Vagina (tissue), 2 donors: ENCODE measurements around the gene JMJD7. TPM values are rescaled to one million over a fixed set of nuclear protein-coding genes. Genes with fewer than 3 reads are reported as not detected.

ENCODE experiments used
- DNase-seq, 2 donors: peaks; one replicate each; pipeline ENCODE4 v3.0.0-alpha.2; 2017; ENCODE audit errors: extremely low spot score in 2 of 2
- H3K27ac ChIP-seq: fragments of 200-600 bp; sonication (generic); one replicate; pipeline ENCODE4 v1.5.1; 2019
- H3K27me3 ChIP-seq: fragments of 200-600 bp; sonication (generic); one replicate; pipeline ENCODE4 v1.5.1; 2019
- H3K36me3 ChIP-seq, 2 donors: fragments of 200-600 bp; sonication (generic); one replicate each; pipeline ENCODE4 v1.5.1; 2017 to 2019
- H3K4me1 ChIP-seq: fragments of 200-600 bp; sonication (generic); one replicate; pipeline ENCODE4 v1.5.1; 2019
- H3K4me3 ChIP-seq, 2 donors: fragments of 200-600 bp; sonication (generic); 1 replicate in 1 of 2; 2 replicates in 1 of 2; pipeline ENCODE4 v1.5.1; 2016 to 2019
- H3K9me3 ChIP-seq: fragments of 200-600 bp; sonication (generic); one replicate; pipeline ENCODE4 v1.5.1; 2019
- CTCF ChIP-seq, 3 experiments: fragments of 450-650 bp in 2 of 3; fragments of 200-600 bp in 1 of 3; sonication (generic) in 1 of 3; IDR thresholded peaks; one replicate each; pipeline ENCODE4 v1.5.1; 2017 to 2019; ENCODE audit warnings: antibody characterized with exemption in 3 of 3, mild to moderate bottlenecking in 2 of 3, moderate library complexity in 2 of 3
- POLR2A ChIP-seq, 2 donors: fragments of 450-650 bp; IDR thresholded peaks; one replicate each; pipeline ENCODE4 v1.6.1; 2017; ENCODE audit warnings: antibody characterized with exemption in 2 of 2, mild to moderate bottlenecking in 2 of 2, moderate library complexity in 2 of 2
- POLR2AphosphoS5 ChIP-seq, 2 donors: sonication (generic); formaldehyde crosslinking; IDR thresholded peaks; one replicate each; pipeline ENCODE4 v1.9.0; 2017; ENCODE audit warnings: antibody characterized with exemption in 2 of 2, mild to moderate bottlenecking in 2 of 2, low read depth in 1 of 2; ENCODE audit not compliant: insufficient read depth in 1 of 2
- intact Hi-C: fragments of 100-400 bp; cut with DNase I; formaldehyde crosslinking; loops from one replicate; pipeline ENCODE4 v1.15.1; 2023
- total RNA-seq: library from RNA; depleted of rRNA; stranded (reverse); fragments of >200 nt; gene quantifications from one replicate; pipeline ENCODE4 v1.2.3, GENCODE V29; 2016

JMJD7 gene
- total RNA-seq, 1 donor from 2014 or later = 26.3 TPM

DNA sequence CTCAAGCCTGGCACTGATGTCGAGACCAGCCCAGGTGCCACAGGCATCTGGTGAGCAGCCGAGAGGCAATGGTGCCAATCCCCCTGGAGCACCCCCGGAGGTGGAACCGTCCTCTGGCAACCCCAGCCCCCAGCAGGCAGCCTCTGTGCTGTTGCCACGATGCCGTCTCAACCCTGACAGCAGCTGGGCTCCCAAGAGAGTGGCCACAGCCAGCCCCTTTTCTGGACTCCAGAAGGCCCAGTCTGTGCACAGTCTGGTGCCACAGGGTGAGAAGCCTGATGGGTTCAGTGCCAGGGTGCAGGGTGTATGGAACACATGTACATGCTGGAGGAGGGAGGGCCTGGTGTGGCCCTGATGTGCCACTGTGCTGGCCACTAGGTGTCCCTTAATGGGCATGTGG, 4.9 kb upstream of the JMJD7 start:
- no peak for DNase-seq
- H3K36me3 ChIP-seq = peaks cover 0 to 60% of the 10 kb centered on the region in 2 donors
- no peak overlapping the region for H3K27ac ChIP-seq
- TF ChIP-seq POLR2A (IDR thresholded peaks at IDR 0.05) (no peak), POLR2AphosphoS5 (IDR thresholded peaks at IDR 0.05; ENCODE audit: insufficient read depth in 1 of 2, low read depth in 1 of 2) (no peak), CTCF (IDR thresholded peaks at IDR 0.05) (no peak)
- H3K9me3 ChIP-seq = no peaks in the 10 kb centered on the region
- peaks cover 8% of the 10 kb centered on the region for H3K4me1 ChIP-seq
- intact Hi-C loops = no loop called here
- H3K27me3 ChIP-seq = no peaks in the 10 kb centered on the region
- H3K4me3 ChIP-seq = no peak overlapping the region

- Histone ChIP-seq H3K4me3 (no peak overlapping the region), H3K27me3 (no peaks in the 10 kb centered on the region), H3K9me3 (no peaks in the 10 kb centered on the region), H3K4me1 (peaks cover 10% of the 10 kb centered on the region), H3K36me3 (peaks cover 0 to 55% of the 10 kb centered on the region in 2 donors), H3K27ac (no peak overlapping the region)
- intact Hi-C loops = no loop called here
- TF ChIP-seq POLR2AphosphoS5 (IDR thresholded peaks at IDR 0.05; ENCODE audit: insufficient read depth in 1 of 2, low read depth in 1 of 2) (no peak), CTCF (IDR thresholded peaks at IDR 0.05) (no peak), POLR2A (IDR thresholded peaks at IDR 0.05) (no peak)
- no peak for DNase-seq
Observed at GRCh38 chr15:41823502-41823901, 4.4 kb upstream of the JMJD7 start.

DNA sequence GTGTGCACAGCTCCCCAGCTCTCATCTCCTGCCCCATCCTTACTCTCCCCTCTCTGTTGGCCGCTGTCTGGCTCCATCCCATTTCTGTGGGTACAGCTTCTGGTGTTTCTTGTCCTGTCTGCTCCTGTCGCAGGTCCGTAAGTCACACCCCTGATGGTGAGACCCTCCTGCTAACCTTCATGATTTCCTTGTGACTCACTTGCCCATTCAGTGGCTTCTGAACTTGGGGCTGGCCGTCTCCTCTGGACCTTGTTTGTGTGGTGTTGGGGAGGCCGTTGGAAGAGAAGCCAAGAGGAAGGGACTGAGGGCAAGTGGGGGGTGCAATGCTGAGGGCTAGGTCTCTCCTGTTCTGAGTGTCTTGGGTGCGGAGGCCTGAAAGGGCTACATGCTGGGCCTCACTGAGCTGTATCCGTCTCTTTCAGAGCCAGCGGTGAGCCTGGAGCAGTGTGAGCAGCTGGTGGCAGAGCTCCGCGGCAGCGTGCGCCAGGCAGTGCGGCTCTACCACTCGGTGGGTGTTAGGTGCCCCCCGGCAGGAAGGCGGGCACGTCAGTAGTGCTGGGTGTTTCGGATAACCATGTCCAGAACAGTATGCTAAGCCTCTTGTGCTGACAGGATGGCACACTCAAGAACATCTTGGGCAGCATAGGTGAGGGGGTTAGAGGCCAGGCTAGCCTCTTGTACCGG, 3.7 kb upstream of the JMJD7 start:
- Histone ChIP-seq H3K27ac (no peak overlapping the region), H3K36me3 (peaks cover 0 to 48% of the 10 kb centered on the region in 2 donors)
- intact Hi-C loops = no loop called here

GRCh38 chr15:41825145-41825544, 2.7 kb upstream of the JMJD7 start:
- Histone ChIP-seq H3K9me3 (no peaks in the 10 kb centered on the region), H3K36me3 (peaks cover 0 to 40% of the 10 kb centered on the region in 2 donors), H3K4me3 (no peak overlapping the region), H3K27ac (no peak overlapping the region), H3K27me3 (no peaks in the 10 kb centered on the region), H3K4me1 (peaks cover 26% of the 10 kb centered on the region)
- TF ChIP-seq POLR2AphosphoS5 (IDR thresholded peaks at IDR 0.05; ENCODE audit: insufficient read depth in 1 of 2, low read depth in 1 of 2) (no peak), CTCF (IDR thresholded peaks at IDR 0.05) (no peak), POLR2A (IDR thresholded peaks at IDR 0.05) (no peak)
- DNase-seq = no peak
- intact Hi-C loops = no loop called here

More for the DNA sequence above, 3.7 kb upstream of the JMJD7 start:
- TF ChIP-seq POLR2A (IDR thresholded peaks at IDR 0.05) (no peak), POLR2AphosphoS5 (IDR thresholded peaks at IDR 0.05; ENCODE audit: insufficient read depth in 1 of 2, low read depth in 1 of 2) (no peak), CTCF (IDR thresholded peaks at IDR 0.05) (no peak)
- Histone ChIP-seq H3K9me3 (no peaks in the 10 kb centered on the region), H3K4me3 (no peak overlapping the region), H3K27me3 (no peaks in the 10 kb centered on the region), H3K4me1 (peaks cover 17% of the 10 kb centered on the region)
- no peak for DNase-seq
